NCI-H82 (cell line): ENCODE data around the gene GRIK5.
A peak's percentile ranks its signal among the peaks of the same experiment; 100 is the strongest.

Experiments used
- DNase-seq: peaks from one replicate; lab custom pipeline; 2025; lab: John Stamatoyannopoulos, UW

Gene GRIK5

GRCh38 chr19:41956621-41957020, 113.4 kb downstream of the GRIK5 start:
- DNase-seq = no peak

- DNase-seq = no peak
These were observed 114.5 kb downstream of the GRIK5 start for GRCh38 chr19:41955521-41955920.

GRCh38 chr19:41951686-41952172, 118.3 kb downstream of the GRIK5 start:
- peak; percentile 89 for DNase-seq
